ENCODE results near the gene CAMK1.
A peak's percentile ranks its signal among the peaks of the same experiment; 100 is the strongest.

Gene CAMK1

GRCh38 chr3:9742560-9742959, 27.2 kb downstream of the CAMK1 start:
- DNase-seq (ENCODE audit: low read depth in 2 of 2) = no peak

GRCh38 chr3:9739181-9739580, 30.6 kb downstream of the CAMK1 start:
- no peak for DNase-seq (ENCODE audit: low read depth in 2 of 2)

- no peak for DNase-seq (ENCODE audit: low read depth in 2 of 2)
Observed at GRCh38 chr3:9736831-9737230, 32.9 kb downstream of the CAMK1 start.

- no peak for DNase-seq (ENCODE audit: low read depth in 2 of 2)
Observed at GRCh38 chr3:9732740-9733115, 37.0 kb downstream of the CAMK1 start.

- DNase-seq (ENCODE audit: low read depth in 2 of 2) = peak in 1 of 2 donors; percentile 17
Observed at GRCh38 chr3:9732080-9732739, 37.5 kb downstream of the CAMK1 start.

GRCh38 chr3:9731206-9732079, 38.3 kb downstream of the CAMK1 start, which contains the start of gene BRPF1:
Gene BRPF1, plus strand, starts transcription at chr3:9731735. Its CDS starts 2,406 bp downstream, at chr3:9734141.
- peak; percentile 100 for DNase-seq (ENCODE audit: low read depth in 2 of 2)

GRCh38 chr3:9730657-9731205, 39.0 kb downstream of the CAMK1 start:
- DNase-seq (ENCODE audit: low read depth in 2 of 2) = no peak

GRCh38 chr3:9729419-9729818, 40.3 kb downstream of the CAMK1 start:
- DNase-seq (ENCODE audit: low read depth in 2 of 2) = no peak

- no peak for DNase-seq (ENCODE audit: low read depth in 2 of 2)
Observed at GRCh38 chr3:9727743-9728142, 42.0 kb downstream of the CAMK1 start.

- DNase-seq (ENCODE audit: low read depth in 2 of 2) = peak in 1 of 2 donors; percentile 36
Observed at GRCh38 chr3:9727041-9727595, 42.6 kb downstream of the CAMK1 start.

GRCh38 chr3:9725775-9726515, 43.8 kb downstream of the CAMK1 start:
- DNase-seq (ENCODE audit: low read depth in 2 of 2) = no peak

- DNase-seq (ENCODE audit: low read depth in 2 of 2) = no peak
Observed at GRCh38 chr3:9721700-9722060, 48.1 kb downstream of the CAMK1 start.

GRCh38 chr3:9721015-9721699, 48.6 kb downstream of the CAMK1 start:
- DNase-seq (ENCODE audit: low read depth in 2 of 2) = no peak

- DNase-seq (ENCODE audit: low read depth in 2 of 2) = no peak
Observed at GRCh38 chr3:9718118-9718517, 51.6 kb downstream of the CAMK1 start.

GRCh38 chr3:9717563-9717962, 52.2 kb downstream of the CAMK1 start:
- no peak for DNase-seq (ENCODE audit: low read depth in 2 of 2)

- DNase-seq (ENCODE audit: low read depth in 2 of 2) = no peak
Observed at GRCh38 chr3:9716801-9717555, 52.8 kb downstream of the CAMK1 start.

- no peak for DNase-seq (ENCODE audit: low read depth in 2 of 2)
Observed at GRCh38 chr3:9715764-9716437, 53.8 kb downstream of the CAMK1 start.

GRCh38 chr3:9715136-9715535, 54.6 kb downstream of the CAMK1 start:
- DNase-seq (ENCODE audit: low read depth in 2 of 2) = no peak

GRCh38 chr3:9713142-9713541, 56.6 kb downstream of the CAMK1 start:
- DNase-seq (ENCODE audit: low read depth in 2 of 2) = no peak

GRCh38 chr3:9712415-9712814, 57.3 kb downstream of the CAMK1 start:
- DNase-seq (ENCODE audit: low read depth in 2 of 2) = no peak
